H1 (cell line): ENCODE results near the gene ZNF677. TPM values are rescaled to one million over a fixed set of nuclear protein-coding genes. Genes with fewer than 3 reads are reported as not detected.

Source experiments
- CREB1 ChIP-seq: IDR thresholded peaks from 2 replicates; pipeline ENCODE4 v1.6.1; 2012; ENCODE audit warnings: inconsistent platforms
- EZH2 ChIP-seq: fragments of 200-600 bp; sonication (generic); IDR thresholded peaks from 2 replicates; pipeline ENCODE4 v1.7.1; 2012; ENCODE audit warnings: low read depth, mild to moderate bottlenecking, moderate library complexity, low read length, inconsistent platforms; ENCODE audit not compliant: severe bottlenecking
- SIX5 ChIP-seq: IDR thresholded peaks from 2 replicates; pipeline ENCODE4 v1.6.1; 2011; ENCODE audit warnings: mild to moderate bottlenecking, low read depth, low read length
- SP1 ChIP-seq: IDR thresholded peaks from 2 replicates; pipeline ENCODE4 v1.6.1; 2011; ENCODE audit warnings: low read depth, low read length
- TAF7 ChIP-seq: optimal IDR thresholded peaks from 2 replicates; pipeline ENCODE3; 2011; ENCODE audit warnings: low read depth, mild to moderate bottlenecking, inconsistent platforms, low read length, moderate library complexity, borderline replicate concordance
- TEAD4 ChIP-seq: IDR thresholded peaks from 2 replicates; pipeline ENCODE4 v1.6.1; 2012; ENCODE audit warnings: low read depth, low read length, inconsistent platforms, mixed read lengths
- YY1 ChIP-seq: IDR thresholded peaks from 2 replicates; pipeline ENCODE4 v1.6.1; 2011; ENCODE audit warnings: low read depth, mild to moderate bottlenecking, low read length
- polyA plus RNA-seq, 7 experiments: library from polyadenylated mRNA; depleted of rRNA in 3 of 7; stranded (reverse) in 5 of 7; unstranded in 2 of 7; fragments of >200 nt in 5 of 7; fragments of 200-250 nt in 2 of 7; gene quantifications; 1 replicate in 5 of 7; 2 replicates in 1 of 7; 4 replicates in 1 of 7; pipeline versions ENCODE4 v1.2.1 to v1.2.3, GENCODE V29; 2011 to 2013; ENCODE audit warnings: missing spikeins in 2 of 7, mixed read lengths in 2 of 7
- total RNA-seq: library from RNA; stranded (reverse); fragmentation: NEBNext Ultra II Directional; extraction: Animal tissue kit (Norgen Biotek cat#: 25700); gene quantifications from 2 replicates; pipeline ENCODE4 v1.2.1, GENCODE V29; 2021
- TF ChIP-seq, protein P1 (sequence below): IDR thresholded peaks from 2 replicates; pipeline ENCODE4 v1.6.1; 2011; ENCODE audit warnings: low read length, improper control_type of control experiment
- TF ChIP-seq, protein P2 (sequence below): fragments of 300-600 bp; sonication (generic); IDR thresholded peaks from 2 replicates; pipeline ENCODE4 v1.7.1; 2012; ENCODE audit warnings: low read length, moderate library complexity, mild to moderate bottlenecking, inconsistent platforms; ENCODE audit not compliant: insufficient replicate concordance

The ZNF677 gene
- total and polyA plus RNA-seq, 2 of the 8 experiments (the other 6 are each of a cell fraction or from before 2014, with no cell fraction given), result 29.6 to 37.0 TPM

DNA sequence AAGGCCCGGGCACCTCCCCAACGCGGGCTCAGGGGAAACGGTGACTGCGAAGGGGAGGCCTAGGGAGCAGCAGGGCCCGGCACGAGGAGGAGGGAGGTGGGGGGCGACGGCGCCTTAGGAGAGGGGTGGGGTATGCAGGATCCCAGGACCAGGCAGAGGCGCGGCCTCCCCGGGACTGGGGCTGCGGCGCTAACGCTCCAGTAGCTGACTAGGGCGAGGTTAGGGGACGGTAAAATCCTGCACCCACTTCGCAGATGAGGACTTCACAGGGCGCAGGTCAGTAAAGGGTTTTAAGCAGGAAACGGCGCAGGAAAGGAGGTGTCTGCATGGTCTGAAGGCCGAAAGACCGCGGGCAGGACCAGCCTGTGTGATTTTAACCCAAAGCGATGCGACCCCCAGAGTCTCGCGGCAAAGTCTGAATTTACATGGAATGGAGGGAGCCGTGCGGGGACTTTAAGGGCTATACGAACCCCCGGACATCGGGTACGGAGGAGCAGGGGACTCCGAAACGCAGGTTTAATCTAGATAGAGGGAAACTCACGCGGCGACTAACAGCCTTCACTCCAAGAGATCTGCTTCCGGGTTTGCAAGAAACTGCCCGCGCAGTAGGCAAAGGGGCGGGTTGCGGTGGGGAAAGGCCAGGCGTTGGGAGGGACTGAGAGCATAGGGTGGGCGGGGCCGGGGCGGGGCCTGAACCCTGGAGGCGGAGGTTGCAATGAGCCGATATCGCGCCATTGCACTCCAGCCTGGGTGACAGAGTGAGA lies 61.7 kb downstream of the ZNF677 start, which contains the start of gene ZNF665 (continued):
- TF ChIP-seq EZH2, result no peak
- TF ChIP-seq, protein P1, sequence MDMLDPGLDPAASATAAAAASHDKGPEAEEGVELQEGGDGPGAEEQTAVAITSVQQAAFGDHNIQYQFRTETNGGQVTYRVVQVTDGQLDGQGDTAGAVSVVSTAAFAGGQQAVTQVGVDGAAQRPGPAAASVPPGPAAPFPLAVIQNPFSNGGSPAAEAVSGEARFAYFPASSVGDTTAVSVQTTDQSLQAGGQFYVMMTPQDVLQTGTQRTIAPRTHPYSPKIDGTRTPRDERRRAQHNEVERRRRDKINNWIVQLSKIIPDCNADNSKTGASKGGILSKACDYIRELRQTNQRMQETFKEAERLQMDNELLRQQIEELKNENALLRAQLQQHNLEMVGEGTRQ, result no peak
- TF ChIP-seq CREB1, result no peak
- TF ChIP-seq TEAD4, result no peak
- no peak for TF ChIP-seq SIX5
- TF ChIP-seq, protein P2, sequence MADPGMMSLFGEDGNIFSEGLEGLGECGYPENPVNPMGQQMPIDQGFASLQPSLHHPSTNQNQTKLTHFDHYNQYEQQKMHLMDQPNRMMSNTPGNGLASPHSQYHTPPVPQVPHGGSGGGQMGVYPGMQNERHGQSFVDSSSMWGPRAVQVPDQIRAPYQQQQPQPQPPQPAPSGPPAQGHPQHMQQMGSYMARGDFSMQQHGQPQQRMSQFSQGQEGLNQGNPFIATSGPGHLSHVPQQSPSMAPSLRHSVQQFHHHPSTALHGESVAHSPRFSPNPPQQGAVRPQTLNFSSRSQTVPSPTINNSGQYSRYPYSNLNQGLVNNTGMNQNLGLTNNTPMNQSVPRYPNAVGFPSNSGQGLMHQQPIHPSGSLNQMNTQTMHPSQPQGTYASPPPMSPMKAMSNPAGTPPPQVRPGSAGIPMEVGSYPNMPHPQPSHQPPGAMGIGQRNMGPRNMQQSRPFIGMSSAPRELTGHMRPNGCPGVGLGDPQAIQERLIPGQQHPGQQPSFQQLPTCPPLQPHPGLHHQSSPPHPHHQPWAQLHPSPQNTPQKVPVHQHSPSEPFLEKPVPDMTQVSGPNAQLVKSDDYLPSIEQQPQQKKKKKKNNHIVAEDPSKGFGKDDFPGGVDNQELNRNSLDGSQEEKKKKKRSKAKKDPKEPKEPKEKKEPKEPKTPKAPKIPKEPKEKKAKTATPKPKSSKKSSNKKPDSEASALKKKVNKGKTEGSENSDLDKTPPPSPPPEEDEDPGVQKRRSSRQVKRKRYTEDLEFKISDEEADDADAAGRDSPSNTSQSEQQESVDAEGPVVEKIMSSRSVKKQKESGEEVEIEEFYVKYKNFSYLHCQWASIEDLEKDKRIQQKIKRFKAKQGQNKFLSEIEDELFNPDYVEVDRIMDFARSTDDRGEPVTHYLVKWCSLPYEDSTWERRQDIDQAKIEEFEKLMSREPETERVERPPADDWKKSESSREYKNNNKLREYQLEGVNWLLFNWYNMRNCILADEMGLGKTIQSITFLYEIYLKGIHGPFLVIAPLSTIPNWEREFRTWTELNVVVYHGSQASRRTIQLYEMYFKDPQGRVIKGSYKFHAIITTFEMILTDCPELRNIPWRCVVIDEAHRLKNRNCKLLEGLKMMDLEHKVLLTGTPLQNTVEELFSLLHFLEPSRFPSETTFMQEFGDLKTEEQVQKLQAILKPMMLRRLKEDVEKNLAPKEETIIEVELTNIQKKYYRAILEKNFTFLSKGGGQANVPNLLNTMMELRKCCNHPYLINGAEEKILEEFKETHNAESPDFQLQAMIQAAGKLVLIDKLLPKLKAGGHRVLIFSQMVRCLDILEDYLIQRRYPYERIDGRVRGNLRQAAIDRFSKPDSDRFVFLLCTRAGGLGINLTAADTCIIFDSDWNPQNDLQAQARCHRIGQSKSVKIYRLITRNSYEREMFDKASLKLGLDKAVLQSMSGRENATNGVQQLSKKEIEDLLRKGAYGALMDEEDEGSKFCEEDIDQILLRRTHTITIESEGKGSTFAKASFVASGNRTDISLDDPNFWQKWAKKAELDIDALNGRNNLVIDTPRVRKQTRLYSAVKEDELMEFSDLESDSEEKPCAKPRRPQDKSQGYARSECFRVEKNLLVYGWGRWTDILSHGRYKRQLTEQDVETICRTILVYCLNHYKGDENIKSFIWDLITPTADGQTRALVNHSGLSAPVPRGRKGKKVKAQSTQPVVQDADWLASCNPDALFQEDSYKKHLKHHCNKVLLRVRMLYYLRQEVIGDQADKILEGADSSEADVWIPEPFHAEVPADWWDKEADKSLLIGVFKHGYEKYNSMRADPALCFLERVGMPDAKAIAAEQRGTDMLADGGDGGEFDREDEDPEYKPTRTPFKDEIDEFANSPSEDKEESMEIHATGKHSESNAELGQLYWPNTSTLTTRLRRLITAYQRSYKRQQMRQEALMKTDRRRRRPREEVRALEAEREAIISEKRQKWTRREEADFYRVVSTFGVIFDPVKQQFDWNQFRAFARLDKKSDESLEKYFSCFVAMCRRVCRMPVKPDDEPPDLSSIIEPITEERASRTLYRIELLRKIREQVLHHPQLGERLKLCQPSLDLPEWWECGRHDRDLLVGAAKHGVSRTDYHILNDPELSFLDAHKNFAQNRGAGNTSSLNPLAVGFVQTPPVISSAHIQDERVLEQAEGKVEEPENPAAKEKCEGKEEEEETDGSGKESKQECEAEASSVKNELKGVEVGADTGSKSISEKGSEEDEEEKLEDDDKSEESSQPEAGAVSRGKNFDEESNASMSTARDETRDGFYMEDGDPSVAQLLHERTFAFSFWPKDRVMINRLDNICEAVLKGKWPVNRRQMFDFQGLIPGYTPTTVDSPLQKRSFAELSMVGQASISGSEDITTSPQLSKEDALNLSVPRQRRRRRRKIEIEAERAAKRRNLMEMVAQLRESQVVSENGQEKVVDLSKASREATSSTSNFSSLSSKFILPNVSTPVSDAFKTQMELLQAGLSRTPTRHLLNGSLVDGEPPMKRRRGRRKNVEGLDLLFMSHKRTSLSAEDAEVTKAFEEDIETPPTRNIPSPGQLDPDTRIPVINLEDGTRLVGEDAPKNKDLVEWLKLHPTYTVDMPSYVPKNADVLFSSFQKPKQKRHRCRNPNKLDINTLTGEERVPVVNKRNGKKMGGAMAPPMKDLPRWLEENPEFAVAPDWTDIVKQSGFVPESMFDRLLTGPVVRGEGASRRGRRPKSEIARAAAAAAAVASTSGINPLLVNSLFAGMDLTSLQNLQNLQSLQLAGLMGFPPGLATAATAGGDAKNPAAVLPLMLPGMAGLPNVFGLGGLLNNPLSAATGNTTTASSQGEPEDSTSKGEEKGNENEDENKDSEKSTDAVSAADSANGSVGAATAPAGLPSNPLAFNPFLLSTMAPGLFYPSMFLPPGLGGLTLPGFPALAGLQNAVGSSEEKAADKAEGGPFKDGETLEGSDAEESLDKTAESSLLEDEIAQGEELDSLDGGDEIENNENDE, result no peak
- TF ChIP-seq TAF7, result no peak
- TF ChIP-seq YY1, result no peak
- TF ChIP-seq SP1, result peak; percentile 38; the same call in 1 of the 2 replicates
